ENCODE data around the gene SEPTIN12.

Gene SEPTIN12

DNA sequence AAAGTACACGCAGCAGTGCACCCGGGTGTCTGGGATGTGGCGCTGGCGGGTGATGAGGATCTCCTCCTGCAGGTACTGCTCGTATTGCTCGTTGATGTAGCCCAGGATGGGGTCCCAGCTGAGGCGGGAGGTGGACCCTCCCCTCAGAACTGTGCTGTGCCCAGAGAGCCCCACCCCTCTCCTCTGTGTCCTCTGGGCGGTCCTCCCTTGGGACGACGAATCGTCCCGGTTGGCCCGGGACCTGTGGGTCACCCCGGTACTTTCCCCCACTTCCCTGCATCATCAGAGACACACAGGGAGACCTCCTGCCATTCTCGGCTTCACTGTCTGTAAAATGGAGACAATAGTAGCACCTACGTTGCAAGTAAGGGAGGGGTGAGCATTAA lies 4.2 kb downstream of the SEPTIN12 start:
- no peak for DNase-seq (ENCODE audit: low read depth)

DNA sequence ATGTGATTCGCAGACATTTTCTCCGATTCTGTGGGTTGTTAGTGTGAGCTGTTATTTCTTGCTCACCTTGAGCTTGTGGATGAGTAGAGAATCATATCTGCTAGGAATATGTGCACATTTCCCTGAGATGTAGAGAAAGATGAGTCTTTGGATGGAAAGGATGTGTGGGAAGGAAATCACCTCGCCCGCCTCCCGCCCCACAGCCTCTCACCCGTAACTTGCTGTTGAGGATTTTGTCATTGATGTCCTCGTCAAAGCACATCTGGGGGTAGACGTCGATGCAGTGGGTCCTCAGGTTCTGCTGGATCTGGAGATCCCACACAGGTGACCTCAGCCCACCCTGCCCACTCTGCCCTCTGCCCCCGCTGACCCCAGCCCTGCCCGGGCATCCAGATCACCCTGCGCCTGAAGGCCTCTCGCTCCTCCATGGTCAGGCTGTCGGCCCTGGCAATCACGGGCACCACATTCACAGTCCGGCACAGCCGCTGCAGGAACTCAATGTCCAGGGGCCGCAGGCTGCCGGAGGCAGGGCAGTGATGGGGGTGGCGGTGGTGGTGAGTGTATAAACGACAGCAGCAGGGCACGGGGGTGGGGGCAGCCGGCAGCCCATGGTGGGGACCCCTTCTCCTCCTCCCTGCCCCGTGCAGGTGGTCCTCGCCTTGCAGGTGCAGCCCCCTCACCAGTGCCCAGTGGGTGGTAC lies 4.7 kb downstream of the SEPTIN12 start:
- DNase-seq (ENCODE audit: low read depth), result no peak

DNA sequence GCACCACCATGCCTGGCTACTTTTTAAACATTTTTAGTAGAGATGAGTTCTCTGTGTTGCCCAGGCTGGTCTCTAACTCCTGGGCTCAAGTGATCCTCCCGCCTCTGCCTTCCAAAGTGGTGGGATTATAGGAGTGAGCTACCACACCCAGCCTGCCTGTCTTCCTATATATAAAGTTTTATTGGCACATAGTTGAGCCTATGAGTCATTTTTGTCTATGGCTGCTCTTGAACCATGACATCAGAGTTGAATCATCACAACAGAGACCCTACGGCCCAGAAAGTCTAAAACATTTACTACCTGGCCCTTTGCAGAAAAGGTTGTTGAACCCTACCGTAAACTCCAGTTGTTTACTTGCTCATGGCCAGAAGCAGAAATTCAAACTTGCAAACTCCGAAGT lies 7.9 kb downstream of the SEPTIN12 start:
- no peak for DNase-seq (ENCODE audit: low read depth)

DNA sequence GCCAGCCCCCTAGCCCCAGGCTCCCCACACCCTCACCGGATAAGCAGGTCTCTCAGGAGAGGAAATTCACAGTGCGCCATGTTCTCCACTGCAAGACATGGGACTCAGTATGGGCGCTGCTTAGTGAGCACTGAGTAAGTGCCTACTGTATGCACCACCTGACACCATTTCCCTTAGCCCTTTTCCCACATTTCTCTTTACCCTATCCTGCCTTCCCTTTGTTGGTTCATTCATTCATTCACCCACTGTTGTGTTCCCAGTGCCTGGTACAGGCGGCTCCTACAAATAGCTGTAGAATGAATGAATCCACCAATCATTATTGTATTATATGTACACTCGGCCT lies 10.1 kb downstream of the SEPTIN12 start:
- DNase-seq (ENCODE audit: low read depth), result no peak

DNA sequence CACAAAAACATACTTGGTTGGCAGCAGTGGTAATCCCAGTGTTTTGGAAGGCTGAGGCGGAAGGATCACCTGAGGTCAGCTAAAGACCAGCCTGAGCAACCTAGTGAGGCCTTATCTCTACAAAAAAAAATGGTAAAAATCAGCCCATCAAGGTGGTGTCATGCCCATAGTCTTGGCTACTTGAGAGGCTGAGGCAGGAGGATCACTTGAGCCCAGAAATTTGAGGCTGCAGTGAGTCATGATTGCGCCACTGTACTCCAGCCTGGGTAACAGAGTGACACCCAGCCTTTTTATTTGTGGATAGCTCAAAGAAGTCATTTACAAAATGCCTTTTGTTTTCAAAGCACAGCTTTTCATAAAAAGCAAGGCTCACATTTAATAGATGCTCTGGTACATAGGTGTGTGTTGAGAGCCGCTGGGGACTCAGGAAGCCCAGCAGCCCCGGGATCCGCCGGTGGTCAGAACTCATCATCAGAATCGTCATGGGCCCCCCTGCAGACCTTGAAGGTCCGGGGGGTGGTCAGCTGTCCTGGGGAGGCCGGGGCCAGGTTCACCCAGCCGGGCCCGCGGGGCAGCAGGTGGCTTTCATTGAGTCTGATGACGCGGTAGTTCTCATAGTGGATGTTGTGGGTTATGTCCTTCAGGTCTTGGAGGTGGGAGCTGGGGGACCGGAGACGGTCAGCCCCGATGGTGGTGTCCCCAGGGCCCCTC lies 10.7 kb downstream of the SEPTIN12 start:
- no peak for DNase-seq (ENCODE audit: low read depth)

DNA sequence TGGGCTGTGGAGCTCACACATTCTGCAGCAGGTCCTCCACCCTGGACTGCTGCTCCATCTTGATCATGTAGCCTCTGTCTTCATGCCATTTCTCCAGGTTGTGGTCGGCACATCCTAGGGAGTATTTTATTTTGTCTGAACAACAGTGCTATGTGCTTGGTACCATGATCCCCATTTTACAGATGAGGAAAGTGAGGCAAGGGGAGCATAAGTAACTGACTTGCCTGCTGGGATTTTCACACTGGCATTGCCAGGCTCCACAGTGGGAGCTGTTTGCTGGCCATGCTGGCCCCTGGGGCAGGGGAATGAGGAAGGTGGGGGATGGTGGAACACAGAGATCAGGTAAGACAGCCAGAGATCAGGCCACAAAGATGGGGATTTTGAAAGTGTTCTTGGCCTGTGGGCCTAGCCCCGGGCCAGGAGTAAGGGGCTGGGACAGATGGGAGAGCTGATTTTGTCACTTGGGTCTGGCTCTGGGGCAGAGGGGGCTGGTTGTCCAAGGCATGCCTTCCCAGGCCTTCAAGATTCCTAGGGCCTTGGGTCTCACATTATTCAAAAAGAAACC lies 11.9 kb downstream of the SEPTIN12 start:
- no peak for DNase-seq (ENCODE audit: low read depth)

DNA sequence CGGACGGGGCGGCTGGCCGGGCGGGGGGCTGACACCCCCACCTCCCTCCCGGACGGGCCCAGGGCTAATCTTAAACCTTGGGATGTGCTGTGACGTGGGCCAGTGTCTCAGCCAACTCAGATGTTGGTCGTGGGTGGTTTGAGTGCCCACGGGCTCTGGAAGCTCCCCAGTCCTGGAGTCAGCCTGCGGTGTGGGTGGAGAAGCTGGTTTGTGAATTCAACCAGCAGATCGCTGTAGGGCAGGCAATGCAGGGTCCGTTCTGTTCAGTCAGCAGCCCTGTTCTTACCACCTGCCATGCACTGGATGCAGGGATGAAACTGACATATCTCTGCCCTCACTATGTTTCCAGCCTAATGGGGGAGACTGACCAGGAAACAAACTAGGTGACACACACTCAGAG lies 13.1 kb downstream of the SEPTIN12 start:
- no peak for DNase-seq (ENCODE audit: low read depth)

DNA sequence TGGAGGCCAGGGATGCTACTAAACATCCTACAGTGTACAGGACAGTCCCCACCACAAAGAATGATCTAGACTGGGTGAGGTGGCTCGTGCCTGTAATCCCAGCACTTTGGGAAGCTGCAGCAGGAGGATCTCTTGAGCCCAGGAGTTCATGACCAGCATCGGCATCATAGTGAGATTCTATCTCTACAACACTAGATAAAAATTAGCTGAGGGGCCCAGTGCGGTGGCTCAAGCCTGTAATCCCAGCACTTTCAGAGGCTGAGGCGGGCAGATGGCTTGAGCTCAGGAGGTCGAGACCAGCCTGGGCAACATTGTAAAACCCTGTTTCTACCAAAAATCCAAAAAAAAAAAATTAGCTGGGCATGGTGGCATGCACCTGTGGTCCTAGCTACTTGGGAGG lies 15.8 kb downstream of the SEPTIN12 start:
- no peak for DNase-seq (ENCODE audit: low read depth)

DNA sequence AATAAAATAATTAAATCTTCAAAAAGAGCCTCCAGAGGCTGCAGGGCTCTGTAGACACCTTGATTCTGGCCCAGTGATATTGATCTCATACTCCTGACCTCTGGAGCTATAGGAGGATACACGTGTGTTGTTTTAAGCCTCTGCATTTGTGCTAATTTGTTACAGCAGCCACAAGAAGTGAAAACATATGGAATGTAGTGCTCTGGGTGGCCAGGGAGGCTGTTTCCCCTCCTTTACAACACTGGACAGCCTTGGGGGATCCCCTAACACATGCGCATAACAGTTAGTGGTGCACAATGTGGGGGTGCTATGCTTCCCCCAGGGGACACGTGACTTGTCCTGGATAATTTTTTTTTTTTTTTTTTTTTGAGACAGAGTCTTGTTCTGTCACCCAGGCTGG lies 16.5 kb downstream of the SEPTIN12 start:
- no peak for DNase-seq (ENCODE audit: low read depth)

DNA sequence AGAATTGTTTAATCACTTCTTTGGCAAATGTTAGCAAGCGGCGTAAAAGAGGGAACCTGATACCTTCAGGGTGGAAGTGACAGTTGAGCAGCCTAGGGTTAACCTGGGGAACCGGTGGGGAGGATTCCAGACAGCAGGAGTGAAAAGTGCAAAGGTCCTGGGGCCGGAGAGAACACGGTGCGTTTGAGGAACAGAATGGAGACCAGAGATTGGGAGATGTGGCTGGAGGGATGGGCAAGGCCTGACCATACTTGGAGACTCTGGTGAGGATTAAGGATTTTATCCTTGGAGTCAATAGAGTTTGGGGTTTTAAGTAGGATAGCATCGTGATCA lies 18.9 kb downstream of the SEPTIN12 start:
- no peak for DNase-seq (ENCODE audit: low read depth)

DNA sequence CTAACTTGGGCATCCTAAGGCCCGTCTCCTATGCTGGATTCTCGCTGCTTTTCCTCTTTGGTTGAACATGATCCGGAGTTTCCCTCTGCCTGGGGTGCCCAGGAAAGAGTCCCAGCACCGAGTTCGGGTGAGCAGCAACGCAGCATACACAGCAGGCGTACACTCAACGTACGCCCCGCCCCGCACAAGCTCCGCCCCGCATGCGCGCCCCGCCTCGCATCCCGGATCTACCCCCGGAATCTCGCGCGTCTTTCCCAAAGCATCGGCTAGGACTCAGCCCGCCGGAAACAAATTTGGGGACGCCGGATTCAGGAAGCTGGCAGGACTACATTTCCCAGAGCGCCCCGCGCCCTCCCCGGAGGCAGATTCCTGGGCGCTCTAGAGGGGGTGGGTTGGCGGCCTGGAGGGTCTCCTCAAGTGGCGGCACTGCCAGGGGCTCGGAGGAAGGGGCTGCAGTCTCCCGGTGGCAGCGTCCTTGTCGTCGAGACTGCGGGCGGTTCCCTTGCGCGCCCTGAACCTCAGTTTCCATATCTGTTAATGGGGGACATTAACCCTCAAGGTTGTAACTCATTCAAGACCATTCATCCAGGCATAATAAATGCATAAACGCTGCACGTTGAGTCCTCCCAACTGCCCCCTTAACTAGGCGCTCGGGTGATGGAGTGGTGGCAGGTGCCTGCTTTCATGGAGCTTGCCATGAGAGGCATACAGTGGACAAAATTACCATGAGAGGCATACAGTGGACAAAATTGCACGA lies 19.4 kb downstream of the SEPTIN12 start:
- DNase-seq (ENCODE audit: low read depth), result peak; percentile 90

DNA sequence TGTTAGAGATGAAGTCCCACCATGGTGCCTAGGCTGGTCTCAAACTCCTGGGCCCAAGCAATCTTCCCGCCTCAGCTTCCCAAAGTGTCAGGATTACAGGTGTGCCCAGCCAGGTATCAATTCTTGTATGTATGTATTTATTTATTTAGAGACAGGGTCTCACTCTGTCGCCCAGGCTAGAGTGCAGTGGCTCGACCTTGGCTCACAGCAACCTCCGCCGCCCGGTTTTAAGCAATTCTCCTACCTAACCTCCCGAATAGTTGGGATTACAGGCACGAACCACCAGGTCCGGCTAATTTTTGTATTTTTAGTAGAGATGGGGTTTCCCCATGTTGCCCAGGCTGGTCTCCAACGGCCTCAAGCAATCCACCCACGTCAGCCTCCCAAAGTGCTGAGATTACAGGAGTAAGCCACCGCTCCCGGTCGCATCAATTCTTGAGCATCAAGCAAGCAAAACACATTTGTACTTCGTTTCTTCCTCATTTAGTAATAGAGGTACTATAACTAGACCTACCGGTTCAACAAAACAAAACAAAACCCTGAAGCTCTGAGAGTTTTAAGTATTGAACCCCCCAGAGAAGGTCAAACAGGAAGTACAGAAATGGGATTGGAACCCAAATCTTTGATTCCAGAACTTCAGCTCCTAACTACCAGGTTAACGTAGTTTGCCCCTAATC lies 20.1 kb downstream of the SEPTIN12 start:
- no peak for DNase-seq (ENCODE audit: low read depth)

DNA sequence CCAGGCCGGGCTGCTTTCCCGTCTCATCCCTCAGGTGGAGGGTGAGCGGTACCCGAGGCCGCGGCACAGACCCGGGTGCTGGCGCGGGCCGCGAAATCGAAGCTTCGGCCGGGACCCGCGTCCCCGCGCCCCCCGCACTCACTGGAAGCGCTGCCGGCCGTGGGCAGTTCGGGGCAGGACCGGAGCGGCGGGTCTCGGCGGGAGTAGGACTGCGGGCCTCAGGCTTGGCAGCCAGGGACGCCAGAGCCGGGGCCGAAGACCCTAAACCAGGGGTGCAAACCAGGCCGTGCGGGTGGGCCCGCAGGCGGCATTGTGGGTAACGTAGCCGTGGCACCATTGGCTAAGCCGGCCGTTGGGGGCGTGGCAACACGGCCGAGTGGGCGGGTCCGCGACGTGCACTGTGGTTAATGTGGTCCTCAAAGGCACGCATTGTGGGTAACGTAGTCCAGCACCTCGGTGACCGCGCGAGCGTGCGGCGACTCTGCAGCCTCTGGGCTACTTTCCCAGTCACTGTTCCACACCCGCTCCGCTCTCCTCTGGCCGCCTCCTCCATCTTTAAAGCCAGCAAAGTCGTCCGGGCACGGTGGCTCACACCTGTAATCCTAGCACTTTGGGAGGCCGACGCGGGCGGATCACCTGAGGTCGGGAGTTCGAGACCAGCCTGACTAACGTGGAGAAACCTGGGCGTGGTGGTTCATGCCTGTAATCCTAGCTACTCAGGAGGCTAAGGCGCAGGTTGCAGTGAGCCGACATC lies 21.1 kb downstream of the SEPTIN12 start, which contains the start of gene ZNF500:
Gene ZNF500, minus strand, starts transcription at position 288 of the 754 bp plus-strand sequence. CDS start 1,184 bp downstream, outside the sequence.
- peak; percentile 98 for DNase-seq (ENCODE audit: low read depth)

DNA sequence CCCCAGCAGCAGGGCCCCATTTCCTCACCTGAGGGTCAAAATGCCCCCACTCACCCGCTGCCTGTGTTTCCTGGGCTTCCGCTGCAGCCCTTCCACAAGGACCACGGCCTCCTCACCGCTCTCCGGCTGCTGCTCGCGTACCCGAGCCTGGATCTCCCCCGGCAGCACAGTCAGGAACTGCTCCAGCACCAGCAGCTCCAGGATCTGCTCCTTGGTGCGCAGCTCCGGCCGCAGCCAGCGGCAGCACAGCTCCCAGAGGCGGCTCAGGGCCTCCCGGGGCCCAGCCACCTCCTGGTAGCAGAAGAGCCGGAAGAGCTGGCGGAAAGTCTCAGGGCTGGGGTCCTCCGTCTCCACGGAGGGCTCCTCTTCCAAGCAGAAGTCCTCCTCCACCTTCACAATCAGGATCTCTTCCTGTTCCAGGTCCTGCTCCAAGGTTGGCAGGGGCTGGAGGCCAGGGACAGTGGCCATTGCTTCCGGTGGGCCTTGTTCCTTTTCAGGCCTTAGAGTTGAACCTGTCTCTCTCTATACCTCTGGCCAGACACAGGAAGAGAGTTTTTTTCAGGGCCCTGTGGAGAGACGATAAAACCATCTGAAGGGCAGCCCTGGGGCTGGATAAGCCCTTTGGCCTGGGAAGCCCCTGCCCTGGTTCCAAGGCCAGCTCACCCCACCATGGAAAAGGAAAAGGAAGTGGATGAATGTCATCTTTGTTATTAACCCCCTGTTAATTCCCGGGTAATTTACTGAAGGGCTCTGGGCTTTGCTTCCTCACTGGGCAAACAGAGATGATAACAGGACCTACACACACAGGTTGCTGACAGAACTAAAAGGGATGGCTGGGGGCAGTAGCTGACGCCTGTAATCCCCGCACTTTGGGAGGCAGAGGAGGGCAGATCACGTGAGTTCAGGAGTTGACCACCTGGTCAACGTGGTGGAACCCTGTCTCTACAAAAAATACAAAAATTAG lies 22.4 kb downstream of the SEPTIN12 start:
- no peak for DNase-seq (ENCODE audit: low read depth)

DNA sequence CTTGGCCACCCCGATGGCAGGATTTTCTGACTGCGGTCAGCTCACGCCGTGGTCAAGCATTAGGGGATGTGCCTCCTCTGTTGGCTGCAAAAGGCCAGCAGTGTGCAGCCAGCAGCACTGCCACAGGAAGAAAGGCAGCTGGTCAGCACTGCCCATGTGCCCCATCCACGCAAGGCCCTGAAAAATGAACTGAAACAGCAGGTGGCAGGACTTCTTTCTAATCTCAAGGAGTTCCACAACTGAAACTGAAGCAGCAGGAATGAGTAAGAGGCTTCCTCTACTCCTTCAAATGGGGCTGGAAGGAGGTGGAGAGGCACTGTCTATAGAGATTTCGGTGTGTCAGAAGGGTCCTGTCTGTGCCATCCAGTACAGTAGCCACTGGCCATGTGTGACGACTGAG lies 24.4 kb downstream of the SEPTIN12 start:
- DNase-seq (ENCODE audit: low read depth), result no peak

DNA sequence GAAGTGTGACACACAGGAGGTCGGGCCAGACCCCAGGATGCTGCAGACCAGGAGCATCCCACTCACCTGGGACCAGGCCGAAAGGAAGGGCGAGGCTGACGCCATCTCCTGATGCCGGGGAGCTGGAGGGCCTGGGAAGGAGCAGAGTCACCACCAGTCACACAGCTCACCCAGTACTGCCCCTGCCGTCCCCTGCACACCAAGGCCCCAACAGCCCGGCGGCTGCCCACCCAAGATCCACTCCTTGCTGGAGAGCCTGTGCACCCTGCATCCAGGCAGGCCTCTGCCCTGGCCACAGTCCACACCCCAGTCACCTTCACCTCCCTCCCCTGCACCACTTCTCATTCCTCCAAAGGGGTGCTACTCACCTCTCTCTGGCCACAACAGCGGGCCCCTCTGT lies 25.9 kb downstream of the SEPTIN12 start:
- DNase-seq (ENCODE audit: low read depth), result no peak

DNA sequence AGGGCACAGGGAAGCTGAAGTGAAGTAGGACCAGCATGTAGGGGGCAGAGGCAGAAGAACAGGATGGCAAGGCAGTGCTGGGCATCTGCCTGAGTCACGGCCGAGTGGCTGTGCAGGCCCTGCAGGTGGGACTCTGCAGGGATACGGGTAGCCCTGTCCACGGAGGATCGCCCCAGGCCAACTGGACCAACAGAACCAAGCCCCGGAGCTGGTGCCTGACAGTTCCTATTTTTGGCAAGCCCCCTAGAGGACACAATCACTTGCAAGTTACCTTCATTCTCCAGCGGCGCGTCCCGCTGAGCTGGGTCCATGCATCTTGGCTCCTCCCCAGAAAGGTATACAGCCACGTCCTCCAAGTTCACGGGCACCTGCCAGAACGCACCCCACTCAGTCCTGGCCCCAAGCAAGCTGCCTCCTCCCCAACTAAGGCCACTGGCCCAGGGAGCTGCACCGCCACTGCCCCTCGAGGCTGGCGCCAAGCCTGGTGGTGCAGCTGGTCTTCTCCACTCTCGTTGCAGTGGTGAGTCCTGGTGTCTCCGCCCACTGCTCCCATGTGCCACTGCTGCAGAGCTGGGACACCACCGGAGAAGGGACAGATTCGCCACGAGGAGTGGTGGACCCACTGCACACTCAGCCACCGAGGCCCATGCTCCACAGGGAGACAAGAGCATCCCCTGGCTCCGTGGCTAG lies 27.8 kb downstream of the SEPTIN12 start:
- DNase-seq (ENCODE audit: low read depth), result no peak

DNA sequence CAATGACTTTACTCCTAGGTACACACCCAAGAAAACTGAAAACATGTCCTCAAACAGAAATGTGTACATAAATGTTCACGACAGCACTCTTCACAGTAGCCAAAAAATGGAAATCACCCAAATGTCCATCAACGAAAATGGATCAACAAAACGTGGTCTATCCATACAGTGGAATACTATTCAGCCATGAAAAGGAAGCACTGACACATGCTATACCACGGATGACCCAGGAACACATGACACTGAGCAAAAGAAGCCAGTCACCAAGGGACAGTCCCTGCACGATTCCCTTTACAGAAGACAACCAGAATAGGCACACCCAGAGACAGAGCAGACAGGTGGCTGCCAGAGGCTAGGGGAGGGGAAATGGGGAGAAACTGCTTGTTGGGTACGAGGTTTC lies 32.5 kb downstream of the SEPTIN12 start:
- DNase-seq (ENCODE audit: low read depth), result no peak

DNA sequence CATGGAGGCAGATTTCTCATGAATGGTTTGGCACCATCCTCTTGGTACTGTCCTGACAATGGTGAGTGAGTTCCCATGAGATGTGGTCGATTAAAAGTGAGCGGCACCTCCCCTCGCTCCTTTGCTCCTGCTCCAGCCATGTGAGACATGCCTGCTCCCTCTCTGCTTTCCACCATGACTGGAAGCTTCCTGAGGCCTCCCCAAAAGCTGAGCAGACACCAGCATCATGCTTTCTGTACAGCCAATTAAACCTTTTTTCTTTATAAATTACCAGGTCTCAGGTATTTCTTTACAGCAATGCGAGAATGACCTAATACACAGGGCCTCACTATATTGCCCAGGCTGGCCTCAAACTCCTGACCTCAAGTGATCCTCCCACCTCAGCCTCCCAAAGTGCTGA lies 33.3 kb downstream of the SEPTIN12 start:
- no peak for DNase-seq (ENCODE audit: low read depth)

DNA sequence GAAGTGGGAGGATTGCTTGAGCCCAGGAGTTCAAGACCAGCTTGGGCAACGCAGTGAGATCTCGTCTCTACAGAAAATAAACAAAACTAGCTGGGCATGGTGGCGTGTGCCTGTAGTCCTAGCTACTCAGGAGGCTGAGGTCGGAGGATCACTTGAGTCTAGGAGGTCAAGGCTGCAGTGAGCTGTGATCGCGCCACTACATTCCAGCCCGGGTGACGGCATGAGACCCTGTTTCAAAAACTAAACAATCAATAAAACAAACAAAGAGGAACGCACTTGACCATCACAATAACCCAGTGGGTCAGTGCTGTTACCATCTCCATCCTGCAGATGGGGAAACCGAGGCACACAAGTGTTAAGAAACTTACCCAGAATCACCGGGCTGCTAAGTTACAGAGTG lies 34.9 kb downstream of the SEPTIN12 start:
- DNase-seq (ENCODE audit: low read depth), result no peak
